GM19240 (cell line): Measurements from ENCODE around the gene ADGRL3.

ENCODE experiments used
- DNase-seq: peaks from one replicate; pipeline ENCODE4 v3.0.0; 2011; ENCODE audit warnings: low spot score; ENCODE audit not compliant: insufficient read length

Gene ADGRL3

DNA sequence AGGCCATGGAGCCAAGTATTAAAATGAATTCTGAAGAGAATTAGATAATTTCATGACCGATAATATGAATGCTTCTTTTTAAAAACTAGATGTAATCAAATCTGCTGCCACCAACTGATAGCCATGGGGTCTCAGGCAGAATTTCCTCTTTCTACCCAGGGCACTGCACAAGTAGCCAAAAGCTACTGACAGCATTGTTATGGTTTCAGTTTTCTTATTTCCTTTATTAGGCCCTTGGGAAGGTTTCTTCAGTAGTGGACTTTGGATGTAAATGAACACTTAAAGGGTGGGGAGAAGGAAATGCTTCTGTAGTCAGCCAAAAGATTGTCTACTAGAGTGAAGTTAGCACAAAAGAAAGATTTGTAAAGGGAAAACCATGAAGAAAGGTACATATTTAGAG is 686.0 kb downstream of the ADGRL3 start:
- DNase-seq: no peak

DNA sequence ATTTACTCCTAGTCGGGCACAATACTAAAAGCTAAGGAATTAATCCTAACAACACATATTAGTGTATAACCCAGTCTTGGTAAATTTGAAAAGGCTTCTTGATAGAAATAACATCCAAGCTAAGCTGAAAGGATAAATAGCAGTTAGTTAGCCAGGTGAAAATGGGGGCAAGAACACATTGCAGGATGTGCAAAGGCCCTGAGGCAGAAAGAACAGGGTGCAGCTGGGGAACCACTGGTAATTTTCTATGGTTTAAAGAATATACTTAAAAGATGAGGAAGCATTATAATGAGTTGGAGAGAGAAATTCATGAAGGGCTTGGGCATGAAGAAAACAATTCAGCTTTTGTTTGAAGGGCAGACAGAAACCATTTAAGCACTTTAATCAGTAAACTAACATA is 689.0 kb downstream of the ADGRL3 start:
- DNase-seq: no peak

DNA sequence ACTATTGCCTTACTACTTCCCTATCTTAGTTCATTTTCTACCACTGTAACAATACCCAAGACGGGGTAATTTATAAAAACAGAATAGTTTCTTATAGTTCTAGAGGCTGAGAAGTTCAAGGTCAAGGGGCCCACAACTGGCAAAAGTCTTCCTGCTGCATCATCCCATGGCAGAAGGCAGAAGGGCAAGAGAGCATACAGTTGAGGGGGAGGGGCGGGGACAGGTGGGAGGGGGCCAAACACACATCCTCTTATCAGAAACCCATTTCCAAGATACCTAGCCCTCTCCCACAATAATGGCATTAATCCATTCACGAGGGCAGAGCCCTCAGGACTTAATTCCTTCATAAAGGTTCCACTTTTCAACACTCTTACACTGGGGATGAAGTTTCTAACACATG is 690.2 kb downstream of the ADGRL3 start:
- DNase-seq: no peak

DNA sequence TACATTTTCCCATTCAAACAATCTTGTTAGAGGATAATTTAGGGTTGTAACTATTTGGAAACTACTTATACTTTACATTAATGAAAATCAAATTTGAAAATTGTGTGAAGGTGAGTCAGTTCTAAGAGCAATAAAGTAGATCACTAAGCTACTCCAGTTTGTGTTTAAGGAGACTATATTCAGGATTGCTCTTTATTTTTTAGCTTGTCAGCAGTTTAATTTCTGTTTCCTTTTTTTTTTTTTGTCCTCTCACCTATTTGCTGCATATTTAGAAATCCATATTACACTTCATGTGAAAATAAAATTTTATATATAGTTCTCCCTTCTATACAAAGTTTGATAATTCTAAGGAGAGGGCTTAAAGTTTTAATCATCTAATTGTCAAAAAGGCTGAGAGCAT is 691.8 kb downstream of the ADGRL3 start:
- no peak for DNase-seq

DNA sequence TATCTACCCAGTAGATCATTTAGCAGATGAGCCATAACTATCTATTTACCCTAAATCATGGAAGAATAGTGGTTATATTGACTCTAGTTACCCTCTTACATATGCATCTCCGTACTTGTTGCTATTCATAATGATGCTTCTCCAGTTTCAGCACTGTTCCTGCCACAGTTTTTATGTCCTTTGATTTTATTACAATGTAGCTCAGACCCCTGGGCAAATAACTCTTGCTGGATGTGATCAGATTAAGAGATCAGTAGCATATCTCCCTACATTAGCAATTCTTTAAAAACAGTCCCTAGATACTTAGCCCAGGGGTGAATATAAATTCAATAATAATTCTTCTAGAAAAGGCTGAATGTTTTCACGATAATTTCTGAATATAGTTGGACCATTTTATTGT is 696.5 kb downstream of the ADGRL3 start:
- DNase-seq: no peak

DNA sequence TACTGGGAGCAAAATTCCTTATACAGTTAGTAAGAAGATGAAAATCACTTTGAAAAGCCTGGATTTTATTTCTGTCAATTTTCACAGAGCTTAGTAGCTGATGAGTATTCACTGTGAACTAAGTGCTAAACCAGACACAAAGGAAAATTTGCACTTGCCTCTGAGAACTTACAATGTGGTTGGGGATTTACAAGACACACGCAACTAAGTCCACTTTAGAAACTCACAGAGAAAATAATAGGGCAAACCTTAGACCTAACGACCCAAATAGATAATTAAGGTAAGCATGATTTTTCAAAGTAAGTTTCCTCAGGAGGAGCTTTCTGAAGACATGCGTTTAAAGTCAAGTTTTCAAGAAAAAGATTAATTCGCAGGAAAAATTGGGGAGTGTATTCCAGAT is 708.9 kb downstream of the ADGRL3 start:
- DNase-seq: no peak

GRCh38 chr4:61911313-61911756 is 711.2 kb downstream of the ADGRL3 start:
- DNase-seq: no peak

- DNase-seq: no peak
These were observed 713.5 kb downstream of the ADGRL3 start for GRCh38 chr4:61913619-61914018.

DNA sequence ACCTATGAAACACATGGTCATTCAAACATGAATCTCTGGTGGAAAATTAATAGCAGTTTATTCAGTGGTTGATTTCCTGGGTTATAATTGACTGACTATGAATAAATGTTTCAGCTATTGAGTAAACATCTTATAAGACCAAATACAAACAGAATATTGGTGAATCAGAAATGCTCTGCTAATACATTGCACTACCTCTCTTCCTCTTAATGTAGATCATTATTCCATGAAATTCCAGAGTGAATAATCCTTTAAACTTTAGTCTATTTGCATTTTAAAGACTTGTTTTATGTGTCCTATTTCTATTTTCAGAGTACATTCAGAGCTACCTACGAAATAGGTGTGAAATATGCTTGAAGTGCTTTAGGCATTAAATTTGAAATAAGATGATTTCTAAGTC is 715.4 kb downstream of the ADGRL3 start:
- DNase-seq: no peak

DNA sequence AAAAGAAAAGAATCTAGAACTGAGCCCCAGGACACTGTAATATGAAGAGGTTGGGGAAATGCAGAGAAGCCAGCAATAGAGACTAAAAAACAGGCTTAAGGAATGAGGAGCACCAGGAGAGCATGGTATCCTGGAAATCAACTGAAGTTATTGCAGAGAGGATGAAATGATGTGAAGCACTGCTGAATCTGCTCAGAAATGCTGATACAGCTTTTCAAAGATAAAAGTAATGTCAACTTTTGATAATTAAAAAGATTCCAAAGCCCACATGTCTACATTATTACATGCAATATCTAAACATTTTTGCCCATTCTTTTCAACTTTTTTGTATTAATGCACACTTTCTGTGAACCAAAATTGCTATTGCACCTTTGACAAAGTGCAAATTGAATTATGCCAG is 718.4 kb downstream of the ADGRL3 start:
- no peak for DNase-seq

- no peak for DNase-seq
These were observed 718.9 kb downstream of the ADGRL3 start for GRCh38 chr4:61918987-61919386.

DNA sequence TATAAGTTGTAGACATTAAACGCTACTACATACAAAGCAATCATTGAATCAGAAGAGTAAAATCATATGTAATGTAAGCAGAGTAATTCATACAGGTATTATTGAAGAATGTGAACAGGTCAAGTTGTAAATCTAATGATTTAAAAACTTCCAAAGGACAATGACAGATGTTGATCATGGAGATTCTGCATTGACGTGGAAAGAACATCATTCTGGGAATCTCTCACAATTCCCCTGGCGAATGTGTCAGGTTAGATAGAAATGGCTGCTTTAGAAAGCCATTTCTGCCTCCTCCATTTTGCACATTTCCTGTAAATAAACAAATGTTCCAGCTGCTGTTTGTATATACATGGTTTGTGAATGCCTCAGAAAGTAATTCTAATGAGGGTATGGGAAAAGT is 719.4 kb downstream of the ADGRL3 start:
- DNase-seq: no peak

- no peak for DNase-seq
These were observed 721.8 kb downstream of the ADGRL3 start for GRCh38 chr4:61921920-61922319.

GRCh38 chr4:61922766-61923165 is 722.6 kb downstream of the ADGRL3 start:
- DNase-seq: no peak

DNA sequence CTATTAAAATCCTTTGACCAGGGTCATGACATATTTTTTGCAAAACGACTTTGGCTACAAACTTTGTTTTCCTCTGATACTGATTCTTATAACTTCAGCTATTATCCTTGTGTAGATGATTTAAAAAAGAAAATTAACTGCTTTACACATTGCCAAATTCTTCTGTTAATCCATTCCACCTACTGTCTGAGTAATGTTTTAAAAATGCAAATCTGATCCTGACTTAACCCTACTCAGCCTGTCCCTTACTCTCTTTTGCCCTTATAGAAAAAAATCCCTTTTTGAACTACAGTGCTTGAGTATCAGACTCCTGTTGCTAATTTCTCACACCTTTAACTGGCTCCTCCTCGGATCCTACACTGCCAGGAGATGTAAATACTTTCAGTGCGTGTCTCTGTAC is 723.1 kb downstream of the ADGRL3 start:
- DNase-seq: no peak

DNA sequence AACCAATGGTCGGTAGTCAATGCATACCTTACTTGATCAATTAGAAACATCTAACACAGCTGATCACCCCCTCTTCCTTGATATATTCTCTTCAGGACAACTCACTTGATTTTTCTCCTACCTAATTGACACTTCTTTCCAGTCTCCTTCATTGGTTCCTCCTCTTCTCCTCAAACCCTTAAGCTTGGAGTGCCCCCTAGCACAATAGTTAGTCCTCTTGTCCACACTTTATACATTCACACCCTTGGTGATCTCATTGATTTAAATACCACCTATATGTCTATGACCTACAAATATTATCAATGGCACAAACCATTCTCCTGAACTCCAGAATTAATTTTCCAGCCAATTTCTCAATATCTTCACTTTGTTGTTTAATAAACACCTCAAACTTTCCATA is 724.0 kb downstream of the ADGRL3 start:
- DNase-seq: no peak

GRCh38 chr4:61933527-61933926 is 733.4 kb downstream of the ADGRL3 start:
- DNase-seq: no peak

DNA sequence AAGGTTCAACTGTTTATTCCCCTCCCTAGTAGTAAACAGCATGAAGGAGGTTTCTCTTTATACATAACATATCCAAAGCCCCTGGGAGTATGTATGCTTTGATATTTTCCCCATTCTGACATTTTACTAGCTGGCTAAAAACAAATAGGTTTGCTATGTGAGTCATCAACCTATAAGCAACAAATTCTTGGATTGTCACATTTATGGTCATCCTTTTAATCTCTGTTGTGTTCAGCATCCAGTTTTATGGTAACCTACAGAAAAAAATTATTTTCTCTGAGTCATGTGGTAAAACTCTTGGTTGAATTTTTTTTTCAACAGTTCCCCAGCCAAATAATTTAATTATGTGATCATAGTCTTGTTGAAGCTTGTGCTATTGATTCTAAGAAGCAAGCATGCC is 734.1 kb downstream of the ADGRL3 start:
- no peak for DNase-seq

DNA sequence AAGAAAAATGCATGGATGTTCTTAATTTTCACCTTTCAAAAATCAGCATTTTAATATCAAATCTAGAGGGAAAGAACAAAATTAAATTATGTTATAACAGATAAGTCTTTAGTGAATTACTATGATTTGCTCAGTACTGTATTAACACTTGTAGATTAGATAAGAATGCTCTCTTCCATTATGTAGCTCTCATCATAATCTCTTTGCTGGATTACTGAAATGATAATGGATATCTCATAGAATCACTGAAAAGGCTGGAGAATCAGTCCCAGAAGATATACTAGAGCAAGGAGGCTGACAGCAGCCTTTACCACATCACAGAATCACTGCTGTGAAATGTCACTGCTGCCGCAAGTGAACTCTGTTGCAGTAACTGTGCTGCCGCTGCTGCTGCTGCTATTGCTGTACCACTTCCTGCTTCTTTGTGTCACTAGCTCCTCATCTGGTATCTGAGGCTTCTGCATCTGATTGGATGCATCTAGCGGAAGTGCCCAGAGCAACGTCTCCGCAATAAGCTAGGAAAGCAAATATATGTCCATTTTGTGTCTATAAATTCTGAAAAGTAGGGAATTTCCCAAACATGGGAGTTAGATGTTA is 738.2 kb downstream of the ADGRL3 start:
- DNase-seq: no peak

DNA sequence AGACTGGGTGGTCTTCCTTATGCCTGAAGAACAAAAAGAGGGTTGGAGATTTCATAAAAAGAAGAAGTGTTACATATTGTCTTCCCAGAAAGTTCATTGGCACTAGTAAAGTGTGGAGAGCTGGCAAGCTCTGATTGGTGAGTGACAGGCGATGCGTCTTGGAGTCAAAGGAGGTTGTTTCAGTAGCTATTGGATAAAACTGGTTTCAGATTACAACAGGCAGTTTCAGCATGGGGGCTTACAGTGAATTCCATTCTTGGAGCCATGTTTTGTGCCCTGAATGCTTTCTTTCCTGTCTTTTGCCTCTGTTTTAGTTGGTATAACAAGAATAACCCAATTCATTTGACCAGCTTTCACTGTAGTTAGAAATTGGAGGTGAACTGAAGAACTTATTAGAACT is 750.5 kb downstream of the ADGRL3 start:
- no peak for DNase-seq

DNA sequence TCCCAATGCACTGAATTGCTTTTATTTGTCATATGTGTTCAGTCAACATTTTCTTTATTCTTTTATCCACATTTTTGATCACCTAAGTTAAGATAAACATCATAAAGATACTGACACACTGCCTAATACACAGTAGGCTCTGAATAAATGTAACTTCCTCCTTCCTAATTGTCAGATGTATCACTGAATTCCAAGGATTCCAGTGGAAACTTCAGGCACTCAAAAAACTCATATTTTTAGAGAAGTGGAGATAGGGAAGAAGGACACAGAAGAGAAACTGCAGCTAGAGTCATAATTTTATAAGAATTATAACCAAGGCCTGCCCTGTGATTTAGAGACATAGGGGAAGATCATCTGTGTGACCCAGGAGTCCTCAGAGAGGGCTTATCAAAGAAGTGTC is 753.3 kb downstream of the ADGRL3 start:
- DNase-seq: no peak

- DNase-seq: no peak
These were observed 758.5 kb downstream of the ADGRL3 start for GRCh38 chr4:61958591-61958990.

GRCh38 chr4:61959087-61959486 is 759.0 kb downstream of the ADGRL3 start:
- no peak for DNase-seq

DNA sequence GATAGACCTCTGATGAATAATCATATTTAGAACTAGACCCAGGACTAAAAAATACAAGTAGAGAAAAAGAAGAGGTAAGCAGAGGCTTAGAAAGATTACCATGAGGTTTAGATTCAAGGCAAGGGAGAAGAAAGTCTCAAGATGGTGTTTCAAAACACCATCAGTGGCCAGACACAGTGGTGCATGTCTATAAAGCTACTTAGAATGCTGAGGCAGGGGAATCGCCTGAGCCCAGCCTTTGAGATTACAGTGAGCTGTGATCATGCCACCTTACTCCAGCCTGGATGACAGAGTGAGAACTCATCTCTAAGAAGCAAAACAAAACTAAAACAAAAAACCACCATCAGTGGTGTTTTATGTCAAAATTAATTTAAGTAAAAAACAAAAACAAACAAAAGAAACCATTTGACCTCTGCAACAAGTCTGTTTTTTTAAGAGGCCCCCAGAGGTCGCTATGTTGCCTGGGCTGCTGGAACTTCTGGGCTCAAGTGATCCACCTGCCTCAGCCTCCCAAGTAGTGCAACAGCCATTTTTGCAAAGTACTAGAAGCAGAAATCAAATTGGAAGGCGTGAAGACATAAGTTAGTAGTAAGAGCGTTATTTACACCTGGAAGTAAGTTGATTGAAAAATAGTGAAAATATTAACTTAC is 784.3 kb downstream of the ADGRL3 start:
- DNase-seq: no peak
